ENCODE measurements around the gene GTSE1. TPM values are rescaled to one million over a fixed set of nuclear protein-coding genes. Genes with fewer than 3 reads are reported as not detected.

Gene GTSE1
- total and polyA plus RNA-seq, 2 donors (not counting 1 experiment from before 2014, with no cell fraction given): 0.17 to 0.39 TPM

DNA sequence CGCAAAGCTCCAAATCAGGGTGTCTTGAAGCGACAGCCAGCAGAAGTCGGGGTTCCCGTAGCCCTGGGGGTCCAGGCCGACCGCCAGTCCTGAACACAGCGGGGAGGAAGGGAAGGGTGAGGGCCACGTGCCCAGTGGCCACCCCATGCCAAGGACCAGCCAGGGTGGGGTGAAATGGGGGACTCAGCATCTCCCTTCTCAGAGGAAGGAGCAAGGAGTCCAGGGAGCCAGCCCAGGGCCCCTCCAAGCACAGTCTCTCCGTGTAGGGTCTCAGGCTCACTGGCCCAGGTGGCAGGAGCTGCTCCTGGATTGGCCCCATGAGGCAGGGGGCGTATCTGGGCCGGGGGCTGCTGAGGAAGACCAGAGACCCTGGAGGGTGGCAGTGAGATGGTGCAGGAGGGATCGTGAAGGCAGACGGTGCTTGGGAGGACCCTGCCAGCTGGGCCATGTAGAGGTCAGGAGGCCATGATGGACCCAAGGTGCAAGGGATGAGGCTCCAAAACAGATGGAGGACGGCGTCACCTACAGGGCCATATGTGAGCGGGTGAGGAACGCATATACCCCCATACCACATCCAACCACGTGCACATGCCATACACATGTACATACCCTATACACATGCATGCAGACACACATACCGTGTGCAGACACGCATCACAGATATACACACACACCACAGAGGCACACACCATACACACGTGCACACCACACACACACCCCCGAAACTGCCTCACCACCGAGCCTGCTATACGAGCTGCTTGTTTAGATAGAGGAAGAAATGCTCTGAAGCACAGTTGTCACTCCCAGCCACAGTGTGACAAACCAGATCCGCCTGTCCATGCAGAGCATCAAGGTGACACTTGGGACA is 73.3 kb downstream of the GTSE1 start:
- Mint-ChIP-seq H3K27me3 (no peaks in the 10 kb centered on the region), H3K27ac (peak overlapping the region; percentile 11), H3K4me3 (no peak overlapping the region), H3K9me3 (ENCODE audit: insufficient read depth) (no peaks in the 10 kb centered on the region), H3K4me1 (peaks cover 16% of the 10 kb centered on the region)
- peaks cover 0 to 9% (median 0%) of the 10 kb centered on the region in 3 donors for H3K9me3 ChIP-seq (ENCODE audit: control extremely low read depth in 1 of 3, control insufficient read depth in 2 of 3, insufficient read depth in 1 of 3, low read length in 2 of 3)
- peaks cover 0 to 10% (median 0%) of the 10 kb centered on the region in 4 experiments for H3K27me3 ChIP-seq (replicated peaks in 1 of 4; ENCODE audit: control extremely low read depth in 1 of 4, control insufficient read depth in 3 of 4, insufficient read depth in 4 of 4, low read length in 3 of 4)
- peaks cover 15% of the 10 kb centered on the region for H4K20me1 ChIP-seq (ENCODE audit: control insufficient read depth, insufficient read depth, low read length, poor library complexity, severe bottlenecking)
- 93% methylated on average over 20 of the region's 25 CpGs for WGBS (ENCODE audit: insufficient coverage)
- no peak overlapping the region for H3K4me2 ChIP-seq (replicated peaks; ENCODE audit: low read depth, low read length, poor library complexity, severe bottlenecking)
- no peak overlapping the region for H3K27ac ChIP-seq (ENCODE audit: low read length in 2 of 2)
- ChIA-PET POLR2A (no interaction called here), CTCF (interaction anchor here (0.6 to 5.5 kb wide), 2 partner anchors 173 to 249 kb away, joined by 3 to 142 read pairs; no protein-coding TSS in a partner anchor)
- ATAC-seq (ENCODE audit: low read depth) (no peak), DNase-seq (no peak)
- no peak overlapping the region for H3K9ac ChIP-seq (ENCODE audit: low read length)
- intact Hi-C loops (cut with micrococcal nuclease): loop anchor here (10.0 kb wide), 1 partner anchor 65 kb away; no protein-coding TSS in a partner anchor
- no peak for TF ChIP-seq EZH2 (IDR thresholded peaks at IDR 0.05; ENCODE audit: borderline replicate concordance, insufficient read depth, low read depth, low read length, poor library complexity, severe bottlenecking)
- TF ChIP-seq, protein P1, sequence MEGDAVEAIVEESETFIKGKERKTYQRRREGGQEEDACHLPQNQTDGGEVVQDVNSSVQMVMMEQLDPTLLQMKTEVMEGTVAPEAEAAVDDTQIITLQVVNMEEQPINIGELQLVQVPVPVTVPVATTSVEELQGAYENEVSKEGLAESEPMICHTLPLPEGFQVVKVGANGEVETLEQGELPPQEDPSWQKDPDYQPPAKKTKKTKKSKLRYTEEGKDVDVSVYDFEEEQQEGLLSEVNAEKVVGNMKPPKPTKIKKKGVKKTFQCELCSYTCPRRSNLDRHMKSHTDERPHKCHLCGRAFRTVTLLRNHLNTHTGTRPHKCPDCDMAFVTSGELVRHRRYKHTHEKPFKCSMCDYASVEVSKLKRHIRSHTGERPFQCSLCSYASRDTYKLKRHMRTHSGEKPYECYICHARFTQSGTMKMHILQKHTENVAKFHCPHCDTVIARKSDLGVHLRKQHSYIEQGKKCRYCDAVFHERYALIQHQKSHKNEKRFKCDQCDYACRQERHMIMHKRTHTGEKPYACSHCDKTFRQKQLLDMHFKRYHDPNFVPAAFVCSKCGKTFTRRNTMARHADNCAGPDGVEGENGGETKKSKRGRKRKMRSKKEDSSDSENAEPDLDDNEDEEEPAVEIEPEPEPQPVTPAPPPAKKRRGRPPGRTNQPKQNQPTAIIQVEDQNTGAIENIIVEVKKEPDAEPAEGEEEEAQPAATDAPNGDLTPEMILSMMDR (IDR thresholded peaks at IDR 0.05): no peak
- no peak overlapping the region for H3K4me3 ChIP-seq (ENCODE audit: control extremely low read depth in 1 of 5, extremely low read depth in 1 of 5, insufficient read depth in 1 of 5, low read depth in 2 of 5, low read length in 4 of 5)
- H3K4me1 ChIP-seq (ENCODE audit: control insufficient read depth in 2 of 2, insufficient read depth in 2 of 2, low read length in 2 of 2): peaks cover 14 to 66% of the 10 kb centered on the region in 2 donors
- peaks cover 0 to 29% of the 10 kb centered on the region in 2 experiments for H3K36me3 ChIP-seq (replicated peaks in 1 of 2; ENCODE audit: control extremely low read depth in 1 of 2, control insufficient read depth in 1 of 2, extremely low read depth in 1 of 2, insufficient read depth in 2 of 2, low read length in 1 of 2)
- H2AFZ ChIP-seq (ENCODE audit: insufficient read depth, low read depth, low read length, poor library complexity, severe bottlenecking): no peak overlapping the region
- H3K79me2 ChIP-seq (ENCODE audit: control insufficient read depth, insufficient read depth, low read length): no peaks in the 10 kb centered on the region

Data from B cell (primary cell).